ENCODE data around the gene NLGN4Y.
"Not testable (repeated sequence)": the region's sequence is repeated elsewhere in the genome, so short reads cannot be mapped to it uniquely, and the experiment has no call there.

The NLGN4Y gene

GRCh38 chrY:14850734-14851133 lies 326.4 kb downstream of the NLGN4Y start:
- no peaks in the 10 kb centered on the region for H3K9me3 ChIP-seq (ENCODE audit: low read length)
- H3K4me1 ChIP-seq (ENCODE audit: insufficient read depth, low read length) = no peaks in the 10 kb centered on the region
- H3K9ac ChIP-seq (ENCODE audit: low read length) = no peak overlapping the region
- H3K27me3 ChIP-seq (ENCODE audit: control insufficient read depth in 1 of 2, insufficient read depth in 2 of 2, low read length in 2 of 2) = no peaks in the 10 kb centered on the region
- no peaks in the 10 kb centered on the region for H3K36me3 ChIP-seq (ENCODE audit: insufficient read depth, low read length)
- no peak overlapping the region for H3K4me3 ChIP-seq (ENCODE audit: low read depth in 1 of 2, low read length in 2 of 2)
- H3K27ac ChIP-seq (ENCODE audit: low read depth, low read length) = no peak overlapping the region

DNA sequence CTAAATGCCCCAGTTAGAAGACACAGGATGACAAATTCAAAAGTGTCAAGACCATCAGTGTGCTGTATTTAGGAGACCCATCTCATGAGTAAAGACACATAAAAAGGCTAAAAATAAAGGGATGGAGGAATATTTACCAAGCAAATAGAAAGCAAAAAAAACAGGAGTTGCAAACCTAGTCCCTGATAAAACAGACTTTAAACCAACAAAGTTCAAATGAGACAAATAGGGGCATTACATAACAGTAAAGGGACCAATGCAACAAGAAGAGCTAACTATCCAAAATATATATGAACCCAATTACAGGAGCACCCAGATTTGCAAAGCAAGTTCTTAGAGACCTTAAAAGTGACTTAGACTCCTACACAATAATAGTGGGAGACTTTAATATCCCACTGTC lies 336.1 kb downstream of the NLGN4Y start:
- Histone ChIP-seq H3K9ac (ENCODE audit: low read length) (no peak overlapping the region), H3K36me3 (ENCODE audit: insufficient read depth, low read length) (no peaks in the 10 kb centered on the region), H3K9me3 (ENCODE audit: low read length) (no peaks in the 10 kb centered on the region), H3K4me1 (ENCODE audit: insufficient read depth, low read length) (no peaks in the 10 kb centered on the region), H3K27ac (ENCODE audit: low read depth, low read length) (no peak overlapping the region), H3K4me3 (ENCODE audit: low read depth in 1 of 2, low read length in 2 of 2) (no peak overlapping the region), H3K27me3 (ENCODE audit: control insufficient read depth in 1 of 2, insufficient read depth in 2 of 2, low read length in 2 of 2) (no peaks in the 10 kb centered on the region)

DNA sequence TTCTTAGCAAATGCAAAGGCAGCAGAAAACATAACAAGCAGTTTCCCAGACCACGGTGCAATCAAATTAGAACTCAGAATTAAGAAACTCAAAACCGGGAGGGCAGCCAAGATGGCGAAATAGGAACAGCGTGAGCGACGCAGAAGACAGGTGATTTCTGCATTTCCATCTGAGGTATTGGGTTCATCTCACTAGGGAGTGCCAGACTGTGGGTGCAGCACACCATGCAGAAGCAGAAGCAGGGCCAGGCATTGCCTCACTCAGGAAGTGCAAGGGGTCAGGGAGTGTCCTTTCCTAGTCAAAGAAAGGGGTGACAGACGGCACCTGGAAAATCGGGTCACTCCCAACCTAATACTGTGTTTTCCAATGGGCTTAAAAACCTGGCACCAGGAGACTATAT lies 336.7 kb downstream of the NLGN4Y start:
- not testable (repeated sequence) for H3K9me3 ChIP-seq (ENCODE audit: low read length); H3K36me3 ChIP-seq (ENCODE audit: insufficient read depth, low read length); H3K27ac ChIP-seq (ENCODE audit: low read depth, low read length); H3K4me1 ChIP-seq (ENCODE audit: insufficient read depth, low read length); H3K9ac ChIP-seq (ENCODE audit: low read length); H3K27me3 ChIP-seq (ENCODE audit: control insufficient read depth in 1 of 2, insufficient read depth in 2 of 2, low read length in 2 of 2); H3K4me3 ChIP-seq (ENCODE audit: low read depth in 1 of 2, low read length in 2 of 2)

DNA sequence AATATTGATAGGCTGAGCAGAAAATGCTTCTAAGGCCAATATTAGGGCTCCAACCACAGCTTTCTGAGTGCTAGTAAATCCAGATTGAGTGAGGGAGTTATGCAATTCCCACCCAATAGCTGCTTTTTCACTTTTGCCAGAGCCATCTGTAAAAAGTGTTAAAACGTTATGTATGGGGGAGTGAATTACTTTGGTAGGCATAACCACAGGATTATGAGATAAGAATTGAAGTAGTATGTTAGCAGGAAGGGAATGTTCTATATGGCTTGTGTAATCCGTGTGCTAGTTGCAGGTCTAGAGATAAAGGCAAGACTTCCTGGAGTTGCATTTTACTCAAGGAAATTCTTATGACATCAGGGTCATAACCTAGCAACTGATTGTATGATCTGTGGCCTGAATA lies 347.6 kb downstream of the NLGN4Y start:
- H3K9me3 ChIP-seq (ENCODE audit: low read length) = no peaks in the 10 kb centered on the region
- no peaks in the 10 kb centered on the region for H3K36me3 ChIP-seq (ENCODE audit: insufficient read depth, low read length)
- no peaks in the 10 kb centered on the region for H3K27me3 ChIP-seq (ENCODE audit: control insufficient read depth in 1 of 2, insufficient read depth in 2 of 2, low read length in 2 of 2)
- no peak overlapping the region for H3K27ac ChIP-seq (ENCODE audit: low read depth, low read length)
- no peak overlapping the region for H3K9ac ChIP-seq (ENCODE audit: low read length)
- H3K4me3 ChIP-seq (ENCODE audit: low read depth in 1 of 2, low read length in 2 of 2) = no peak overlapping the region
- H3K4me1 ChIP-seq (ENCODE audit: insufficient read depth, low read length) = no peaks in the 10 kb centered on the region

Data from muscle layer of colon (tissue), 2 donors.